WTC11 (cell line): ENCODE measurements around the gene PPP1R12B. TPM values are rescaled to one million over a fixed set of nuclear protein-coding genes. Genes with fewer than 3 reads are reported as not detected.
"Not testable (repeated sequence)": the region's sequence is repeated elsewhere in the genome, so short reads cannot be mapped to it uniquely, and the experiment has no call there.

ENCODE experiments used
- ATAC-seq: fragments of 200-7000 bp; cut with Tn5 transposase; 2 replicates; pipeline ENCODE4 v1.10.0; 2021; ENCODE audit warnings: mild to moderate bottlenecking, moderate library complexity
- CTCF ChIA-PET: fragments of 300-600 bp; sonication (Branson Sonifier 250); formaldehyde crosslinking; loops from one replicate; lab custom pipeline; 2021; ENCODE audit warnings: antibody characterized with exemption; lab: Charles Lee
- POLR2A ChIA-PET: fragments of 350-600 bp; sonication (Branson Sonifier 250); formaldehyde crosslinking; loops from one replicate; lab custom pipeline; 2021; ENCODE audit warnings: antibody characterized with exemption; lab: Charles Lee
- DNase-seq: peaks from one replicate; pipeline ENCODE4 v3.0.0; 2021; ENCODE audit warnings: low spot score
- H3K27ac Mint-ChIP-seq: 2 replicates; pipeline ENCODE4 v1.8.0; 2021; ENCODE audit warnings: mixed read lengths
- H3K27me3 Mint-ChIP-seq: 2 replicates; pipeline ENCODE4 v1.8.0; 2021; ENCODE audit warnings: low read depth, mild to moderate bottlenecking, moderate library complexity, mixed read lengths
- H3K36me3 Mint-ChIP-seq: 2 replicates; pipeline ENCODE4 v1.8.0; 2021; ENCODE audit warnings: mixed read lengths
- H3K4me1 Mint-ChIP-seq: 2 replicates; pipeline ENCODE4 v1.8.0; 2022; ENCODE audit warnings: mixed read lengths
- H3K4me3 Mint-ChIP-seq: 2 replicates; pipeline ENCODE4 v1.8.0; 2021; ENCODE audit warnings: mild to moderate bottlenecking, moderate library complexity, mixed read lengths
- H3K9me3 Mint-ChIP-seq: 2 replicates; pipeline ENCODE4 v1.8.0; 2021; ENCODE audit warnings: mixed read lengths
- ATF1 ChIP-seq: sonication (generic); formaldehyde crosslinking; IDR thresholded peaks from 2 replicates; pipeline ENCODE4 v1.8.1; 2023; ENCODE audit warnings: mild to moderate bottlenecking, moderate library complexity, missing genetic modification reagents
- ELF4 ChIP-seq: sonication (generic); formaldehyde crosslinking; IDR thresholded peaks from 2 replicates; pipeline ENCODE4 v1.8.1; 2022; ENCODE audit warnings: low read depth, mild to moderate bottlenecking, moderate library complexity, missing genetic modification reagents
- EMX1 ChIP-seq: fragments of 250-450 bp; sonication (Bioruptor Pico); IDR thresholded peaks from 2 replicates; pipeline ENCODE4 v1.8.0; 2021; ENCODE audit warnings: mild to moderate bottlenecking
- KAT7 ChIP-seq: sonication (generic); formaldehyde crosslinking; IDR thresholded peaks from 2 replicates; pipeline ENCODE4 v1.8.1; 2023; ENCODE audit warnings: missing genetic modification reagents, mild to moderate bottlenecking, borderline replicate concordance
- NFE2L1 ChIP-seq: sonication (generic); formaldehyde crosslinking; IDR thresholded peaks from 2 replicates; pipeline ENCODE4 v1.8.1; 2023; ENCODE audit warnings: missing genetic modification reagents
- NR3C1 ChIP-seq: sonication (generic); formaldehyde crosslinking; conservative IDR thresholded peaks from 2 replicates; pipeline ENCODE4 v1.8.1; 2023; ENCODE audit warnings: low read depth, mild to moderate bottlenecking, missing genetic modification reagents
- OVOL2 ChIP-seq: fragments of 250-450 bp; sonication (Bioruptor Pico); IDR thresholded peaks from 2 replicates; pipeline ENCODE4 v1.9.0; 2021; ENCODE audit warnings: mild to moderate bottlenecking, borderline replicate concordance
- RORB ChIP-seq: fragments of 250-450 bp; sonication (Bioruptor Pico); IDR thresholded peaks from 2 replicates; pipeline ENCODE4 v1.9.0; 2021; ENCODE audit warnings: mild to moderate bottlenecking
- SMAD4 ChIP-seq: sonication (generic); formaldehyde crosslinking; IDR thresholded peaks from 2 replicates; pipeline ENCODE4 v1.8.0; 2022; ENCODE audit warnings: mild to moderate bottlenecking, missing genetic modification reagents
- SP1 ChIP-seq: sonication (generic); formaldehyde crosslinking; conservative IDR thresholded peaks from 2 replicates; pipeline ENCODE4 v1.8.1; 2022; ENCODE audit warnings: missing genetic modification reagents
- TP53 ChIP-seq: sonication (generic); formaldehyde crosslinking; IDR thresholded peaks from 2 replicates; pipeline ENCODE4 v1.8.1; 2023; ENCODE audit warnings: mild to moderate bottlenecking, missing genetic modification reagents
- ZNF138 ChIP-seq: sonication (generic); formaldehyde crosslinking; conservative IDR thresholded peaks from 2 replicates; pipeline ENCODE4 v1.8.1; 2022; ENCODE audit warnings: mild to moderate bottlenecking, moderate library complexity, missing genetic modification reagents
- total RNA-seq: library from RNA; stranded (reverse); gene quantifications from 3 replicates; pipeline ENCODE4 v1.2.3, GENCODE V29; 2021
- TF ChIP-seq, protein P1 (sequence below): sonication (generic); formaldehyde crosslinking; IDR thresholded peaks from 2 replicates; pipeline ENCODE4 v1.8.1; 2023; ENCODE audit warnings: mild to moderate bottlenecking, moderate library complexity, missing genetic modification reagents
- TF ChIP-seq, protein P2 (sequence below): sonication (generic); formaldehyde crosslinking; IDR thresholded peaks from 2 replicates; pipeline ENCODE4 v1.8.0; 2022; ENCODE audit warnings: mild to moderate bottlenecking, missing genetic modification reagents
- TF ChIP-seq, protein P3 (sequence below): fragments of 200-600 bp; IDR thresholded peaks from 2 replicates; pipeline ENCODE4 v1.8.0; 2022; ENCODE audit warnings: antibody characterized with exemption
- TF ChIP-seq, protein P4 (sequence below): sonication (generic); formaldehyde crosslinking; IDR thresholded peaks from 2 replicates; pipeline ENCODE4 v1.8.1; 2023; ENCODE audit warnings: mild to moderate bottlenecking, missing genetic modification reagents
- TF ChIP-seq, protein P5 (sequence below): sonication (generic); formaldehyde crosslinking; IDR thresholded peaks from 2 replicates; pipeline ENCODE4 v1.8.1; 2022; ENCODE audit warnings: low read depth, mild to moderate bottlenecking, moderate library complexity, missing genetic modification reagents, borderline replicate concordance
- TF ChIP-seq, protein P6 (sequence below): sonication (generic); formaldehyde crosslinking; IDR thresholded peaks from 2 replicates; pipeline ENCODE4 v1.8.1; 2022; ENCODE audit warnings: missing genetic modification reagents, borderline replicate concordance
- TF ChIP-seq, protein P7 (sequence below): sonication (generic); formaldehyde crosslinking; IDR thresholded peaks from 2 replicates; pipeline ENCODE4 v1.8.0; 2023; ENCODE audit warnings: mild to moderate bottlenecking, missing genetic modification reagents

Gene PPP1R12B
- total RNA-seq, 1 experiment from 2014 or later = 19.2 TPM

DNA sequence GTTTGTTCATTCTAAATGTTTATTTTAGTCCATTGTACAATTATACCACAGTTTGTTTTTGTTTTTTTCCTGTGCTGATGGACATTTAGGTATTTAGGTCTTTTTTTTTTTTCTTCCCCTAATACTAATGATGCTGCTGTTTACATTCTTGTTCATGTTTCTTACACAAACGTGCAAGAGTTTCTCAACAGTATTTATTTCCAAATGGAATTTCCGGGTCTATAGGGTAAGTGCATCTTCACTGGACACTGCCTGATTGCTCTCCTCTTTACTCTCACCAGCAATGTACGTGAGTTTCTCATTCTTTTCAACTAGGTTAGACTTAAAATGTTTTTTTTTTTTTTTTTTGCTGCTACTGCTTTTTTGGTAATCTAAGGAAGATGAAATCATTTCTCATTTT is 122.7 kb downstream of the PPP1R12B start:
- Mint-ChIP-seq H3K27ac (no peak overlapping the region), H3K36me3 (no peaks in the 10 kb centered on the region), H3K4me3 (no peak overlapping the region), H3K4me1 (peaks cover 14% of the 10 kb centered on the region), H3K9me3 (no peaks in the 10 kb centered on the region), H3K27me3 (no peaks in the 10 kb centered on the region)
- POLR2A ChIA-PET = no interaction called here
- DNase-seq (no peak), ATAC-seq (no peak)
- no peak for TF ChIP-seq ZNF138 (CRISPR knock-in tag)
- TF ChIP-seq, protein P1, sequence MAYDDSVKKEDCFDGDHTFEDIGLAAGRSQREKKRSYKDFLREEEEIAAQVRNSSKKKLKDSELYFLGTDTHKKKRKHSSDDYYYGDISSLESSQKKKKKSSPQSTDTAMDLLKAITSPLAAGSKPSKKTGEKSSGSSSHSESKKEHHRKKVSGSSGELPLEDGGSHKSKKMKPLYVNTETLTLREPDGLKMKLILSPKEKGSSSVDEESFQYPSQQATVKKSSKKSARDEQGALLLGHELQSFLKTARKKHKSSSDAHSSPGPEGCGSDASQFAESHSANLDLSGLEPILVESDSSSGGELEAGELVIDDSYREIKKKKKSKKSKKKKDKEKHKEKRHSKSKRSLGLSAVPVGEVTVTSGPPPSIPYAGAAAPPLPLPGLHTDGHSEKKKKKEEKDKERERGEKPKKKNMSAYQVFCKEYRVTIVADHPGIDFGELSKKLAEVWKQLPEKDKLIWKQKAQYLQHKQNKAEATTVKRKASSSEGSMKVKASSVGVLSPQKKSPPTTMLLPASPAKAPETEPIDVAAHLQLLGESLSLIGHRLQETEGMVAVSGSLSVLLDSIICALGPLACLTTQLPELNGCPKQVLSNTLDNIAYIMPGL (CRISPR knock-in tag) = no peak
- TF ChIP-seq, protein P2, sequence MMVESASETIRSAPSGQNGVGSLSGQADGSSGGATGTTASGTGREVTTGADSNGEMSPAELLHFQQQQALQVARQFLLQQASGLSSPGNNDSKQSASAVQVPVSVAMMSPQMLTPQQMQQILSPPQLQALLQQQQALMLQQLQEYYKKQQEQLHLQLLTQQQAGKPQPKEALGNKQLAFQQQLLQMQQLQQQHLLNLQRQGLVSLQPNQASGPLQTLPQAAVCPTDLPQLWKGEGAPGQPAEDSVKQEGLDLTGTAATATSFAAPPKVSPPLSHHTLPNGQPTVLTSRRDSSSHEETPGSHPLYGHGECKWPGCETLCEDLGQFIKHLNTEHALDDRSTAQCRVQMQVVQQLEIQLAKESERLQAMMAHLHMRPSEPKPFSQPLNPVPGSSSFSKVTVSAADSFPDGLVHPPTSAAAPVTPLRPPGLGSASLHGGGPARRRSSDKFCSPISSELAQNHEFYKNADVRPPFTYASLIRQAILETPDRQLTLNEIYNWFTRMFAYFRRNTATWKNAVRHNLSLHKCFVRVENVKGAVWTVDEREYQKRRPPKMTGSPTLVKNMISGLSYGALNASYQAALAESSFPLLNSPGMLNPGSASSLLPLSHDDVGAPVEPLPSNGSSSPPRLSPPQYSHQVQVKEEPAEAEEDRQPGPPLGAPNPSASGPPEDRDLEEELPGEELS = no peak
- no peak for TF ChIP-seq OVOL2 (CRISPR knock-in tag)
- TF ChIP-seq SMAD4 (CRISPR knock-in tag) = no peak
- TF ChIP-seq KAT7 (CRISPR knock-in tag) = no peak
- TF ChIP-seq, protein P3, sequence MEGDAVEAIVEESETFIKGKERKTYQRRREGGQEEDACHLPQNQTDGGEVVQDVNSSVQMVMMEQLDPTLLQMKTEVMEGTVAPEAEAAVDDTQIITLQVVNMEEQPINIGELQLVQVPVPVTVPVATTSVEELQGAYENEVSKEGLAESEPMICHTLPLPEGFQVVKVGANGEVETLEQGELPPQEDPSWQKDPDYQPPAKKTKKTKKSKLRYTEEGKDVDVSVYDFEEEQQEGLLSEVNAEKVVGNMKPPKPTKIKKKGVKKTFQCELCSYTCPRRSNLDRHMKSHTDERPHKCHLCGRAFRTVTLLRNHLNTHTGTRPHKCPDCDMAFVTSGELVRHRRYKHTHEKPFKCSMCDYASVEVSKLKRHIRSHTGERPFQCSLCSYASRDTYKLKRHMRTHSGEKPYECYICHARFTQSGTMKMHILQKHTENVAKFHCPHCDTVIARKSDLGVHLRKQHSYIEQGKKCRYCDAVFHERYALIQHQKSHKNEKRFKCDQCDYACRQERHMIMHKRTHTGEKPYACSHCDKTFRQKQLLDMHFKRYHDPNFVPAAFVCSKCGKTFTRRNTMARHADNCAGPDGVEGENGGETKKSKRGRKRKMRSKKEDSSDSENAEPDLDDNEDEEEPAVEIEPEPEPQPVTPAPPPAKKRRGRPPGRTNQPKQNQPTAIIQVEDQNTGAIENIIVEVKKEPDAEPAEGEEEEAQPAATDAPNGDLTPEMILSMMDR = no peak
- TF ChIP-seq TP53 = no peak
- no peak for TF ChIP-seq RORB (CRISPR knock-in tag)
- TF ChIP-seq NR3C1 (CRISPR knock-in tag) = no peak
- TF ChIP-seq, protein P4, sequence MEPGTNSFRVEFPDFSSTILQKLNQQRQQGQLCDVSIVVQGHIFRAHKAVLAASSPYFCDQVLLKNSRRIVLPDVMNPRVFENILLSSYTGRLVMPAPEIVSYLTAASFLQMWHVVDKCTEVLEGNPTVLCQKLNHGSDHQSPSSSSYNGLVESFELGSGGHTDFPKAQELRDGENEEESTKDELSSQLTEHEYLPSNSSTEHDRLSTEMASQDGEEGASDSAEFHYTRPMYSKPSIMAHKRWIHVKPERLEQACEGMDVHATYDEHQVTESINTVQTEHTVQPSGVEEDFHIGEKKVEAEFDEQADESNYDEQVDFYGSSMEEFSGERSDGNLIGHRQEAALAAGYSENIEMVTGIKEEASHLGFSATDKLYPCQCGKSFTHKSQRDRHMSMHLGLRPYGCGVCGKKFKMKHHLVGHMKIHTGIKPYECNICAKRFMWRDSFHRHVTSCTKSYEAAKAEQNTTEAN (CRISPR knock-in tag) = no peak
- TF ChIP-seq, protein P5, sequence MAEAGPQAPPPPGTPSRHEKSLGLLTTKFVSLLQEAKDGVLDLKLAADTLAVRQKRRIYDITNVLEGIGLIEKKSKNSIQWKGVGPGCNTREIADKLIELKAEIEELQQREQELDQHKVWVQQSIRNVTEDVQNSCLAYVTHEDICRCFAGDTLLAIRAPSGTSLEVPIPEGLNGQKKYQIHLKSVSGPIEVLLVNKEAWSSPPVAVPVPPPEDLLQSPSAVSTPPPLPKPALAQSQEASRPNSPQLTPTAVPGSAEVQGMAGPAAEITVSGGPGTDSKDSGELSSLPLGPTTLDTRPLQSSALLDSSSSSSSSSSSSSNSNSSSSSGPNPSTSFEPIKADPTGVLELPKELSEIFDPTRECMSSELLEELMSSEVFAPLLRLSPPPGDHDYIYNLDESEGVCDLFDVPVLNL = no peak
- TF ChIP-seq SP1 (CRISPR knock-in tag) = no peak
- no peak for TF ChIP-seq EMX1
- TF ChIP-seq, protein P6, sequence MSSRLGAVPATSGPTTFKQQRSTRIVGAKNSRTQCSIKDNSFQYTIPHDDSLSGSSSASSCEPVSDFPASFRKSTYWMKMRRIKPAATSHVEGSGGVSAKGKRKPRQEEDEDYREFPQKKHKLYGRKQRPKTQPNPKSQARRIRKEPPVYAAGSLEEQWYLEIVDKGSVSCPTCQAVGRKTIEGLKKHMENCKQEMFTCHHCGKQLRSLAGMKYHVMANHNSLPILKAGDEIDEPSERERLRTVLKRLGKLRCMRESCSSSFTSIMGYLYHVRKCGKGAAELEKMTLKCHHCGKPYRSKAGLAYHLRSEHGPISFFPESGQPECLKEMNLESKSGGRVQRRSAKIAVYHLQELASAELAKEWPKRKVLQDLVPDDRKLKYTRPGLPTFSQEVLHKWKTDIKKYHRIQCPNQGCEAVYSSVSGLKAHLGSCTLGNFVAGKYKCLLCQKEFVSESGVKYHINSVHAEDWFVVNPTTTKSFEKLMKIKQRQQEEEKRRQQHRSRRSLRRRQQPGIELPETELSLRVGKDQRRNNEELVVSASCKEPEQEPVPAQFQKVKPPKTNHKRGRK = no peak
- no peak for TF ChIP-seq NFE2L1 (CRISPR knock-in tag)
- TF ChIP-seq ELF4 = no peak
- TF ChIP-seq, protein P7, sequence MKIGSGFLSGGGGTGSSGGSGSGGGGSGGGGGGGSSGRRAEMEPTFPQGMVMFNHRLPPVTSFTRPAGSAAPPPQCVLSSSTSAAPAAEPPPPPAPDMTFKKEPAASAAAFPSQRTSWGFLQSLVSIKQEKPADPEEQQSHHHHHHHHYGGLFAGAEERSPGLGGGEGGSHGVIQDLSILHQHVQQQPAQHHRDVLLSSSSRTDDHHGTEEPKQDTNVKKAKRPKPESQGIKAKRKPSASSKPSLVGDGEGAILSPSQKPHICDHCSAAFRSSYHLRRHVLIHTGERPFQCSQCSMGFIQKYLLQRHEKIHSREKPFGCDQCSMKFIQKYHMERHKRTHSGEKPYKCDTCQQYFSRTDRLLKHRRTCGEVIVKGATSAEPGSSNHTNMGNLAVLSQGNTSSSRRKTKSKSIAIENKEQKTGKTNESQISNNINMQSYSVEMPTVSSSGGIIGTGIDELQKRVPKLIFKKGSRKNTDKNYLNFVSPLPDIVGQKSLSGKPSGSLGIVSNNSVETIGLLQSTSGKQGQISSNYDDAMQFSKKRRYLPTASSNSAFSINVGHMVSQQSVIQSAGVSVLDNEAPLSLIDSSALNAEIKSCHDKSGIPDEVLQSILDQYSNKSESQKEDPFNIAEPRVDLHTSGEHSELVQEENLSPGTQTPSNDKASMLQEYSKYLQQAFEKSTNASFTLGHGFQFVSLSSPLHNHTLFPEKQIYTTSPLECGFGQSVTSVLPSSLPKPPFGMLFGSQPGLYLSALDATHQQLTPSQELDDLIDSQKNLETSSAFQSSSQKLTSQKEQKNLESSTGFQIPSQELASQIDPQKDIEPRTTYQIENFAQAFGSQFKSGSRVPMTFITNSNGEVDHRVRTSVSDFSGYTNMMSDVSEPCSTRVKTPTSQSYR (CRISPR knock-in tag) = no peak
- TF ChIP-seq ATF1 = no peak
- CTCF ChIA-PET = no interaction called here

DNA sequence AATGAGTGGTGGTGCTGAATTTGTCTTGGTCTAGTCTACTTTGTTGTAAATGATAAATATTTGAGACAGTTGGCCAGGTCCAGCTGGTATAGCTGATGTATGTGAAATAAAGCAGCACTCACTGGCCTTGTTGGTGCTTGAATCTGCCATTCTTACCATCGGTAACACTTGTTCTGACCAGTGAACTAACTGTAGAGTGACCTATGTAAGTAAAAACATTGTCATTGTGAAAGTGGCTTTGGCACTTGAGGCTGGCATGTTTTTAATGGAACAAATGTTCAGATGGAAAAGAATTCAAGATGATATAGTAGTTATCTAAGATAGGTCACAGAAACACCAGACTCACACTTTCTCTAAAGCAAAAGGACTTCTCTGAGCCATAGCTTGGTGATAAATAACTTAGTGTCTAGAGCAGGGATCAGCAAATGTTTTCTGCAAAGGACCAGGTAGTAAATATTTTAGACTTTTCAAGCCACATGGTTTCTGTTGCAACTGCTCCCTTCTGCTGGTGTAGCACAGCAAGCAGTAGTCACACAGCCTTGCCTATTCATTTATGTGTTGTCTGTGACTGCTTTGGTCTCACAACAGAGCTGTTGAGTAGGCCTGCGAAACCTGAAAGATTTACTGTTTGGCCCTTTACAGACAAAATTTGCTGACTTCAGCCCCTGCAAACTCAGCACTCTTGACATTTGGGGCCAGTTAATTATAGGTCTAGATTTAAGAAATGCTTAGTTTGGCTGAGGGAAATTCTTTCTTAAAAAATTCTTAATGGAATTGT is 124.0 kb downstream of the PPP1R12B start:
- DNase-seq, H3K4me1 Mint-ChIP-seq, POLR2A ChIA-PET, H3K4me3 Mint-ChIP-seq, ATAC-seq, H3K27me3 Mint-ChIP-seq, H3K27ac Mint-ChIP-seq, H3K9me3 Mint-ChIP-seq, H3K36me3 Mint-ChIP-seq: not testable (repeated sequence)
- CTCF ChIA-PET = interaction anchor here (1.0 to 1.4 kb wide), 3 partner anchors 29 to 143 kb away, joined by 3 to 5 read pairs (median 4); no protein-coding TSS in a partner anchor
